ENCODE measurements around the gene KSR1.

Gene KSR1

DNA sequence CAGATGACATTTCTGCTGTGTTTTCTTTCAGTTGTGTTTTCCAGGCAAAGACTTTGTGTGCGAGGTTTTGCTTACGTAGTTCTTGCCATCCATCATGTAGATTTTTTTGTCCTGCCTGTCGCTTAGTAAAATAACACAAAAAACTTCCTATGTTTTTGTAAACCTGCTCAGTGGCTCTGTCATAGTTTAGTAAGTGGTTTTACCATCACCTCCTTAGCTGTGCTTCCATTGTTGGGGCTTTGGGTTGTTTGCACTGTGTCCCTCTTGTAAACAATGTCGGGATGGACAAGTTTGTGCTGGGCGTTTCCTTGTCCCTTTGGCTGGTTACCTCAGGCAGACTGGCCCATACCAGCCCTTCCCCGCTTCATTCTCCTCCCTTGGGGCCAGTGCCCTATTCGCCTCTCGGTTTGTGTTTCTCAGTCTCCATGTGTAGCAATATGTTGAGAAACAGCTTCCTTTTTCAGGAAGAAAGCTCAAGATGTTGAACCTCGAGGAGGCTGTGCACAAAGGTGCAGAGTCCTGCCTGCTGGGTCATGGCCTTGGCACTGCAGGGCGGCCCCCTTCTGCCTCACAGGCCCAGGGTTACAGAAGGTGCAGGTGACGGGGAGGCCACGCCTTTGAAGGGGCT is 74.6 kb downstream of the KSR1 start:
- Histone ChIP-seq H3K9me3 (ENCODE audit: low read length) (no peaks in the 10 kb centered on the region), H3K36me3 (ENCODE audit: insufficient read depth, low read length) (no peaks in the 10 kb centered on the region), H3K27me3 (ENCODE audit: insufficient read depth, low read length) (no peaks in the 10 kb centered on the region), H2AFZ (ENCODE audit: low read depth, low read length) (no peak overlapping the region), H3K4me1 (ENCODE audit: insufficient read depth, low read length) (peaks cover 16% of the 10 kb centered on the region), H3K4me3 (ENCODE audit: low read length) (no peak overlapping the region)

GRCh38 chr17:27531469-27531961 is 75.3 kb downstream of the KSR1 start:
- Histone ChIP-seq H2AFZ (ENCODE audit: low read depth, low read length) (no peak overlapping the region), H3K27me3 (ENCODE audit: insufficient read depth, low read length) (no peaks in the 10 kb centered on the region), H3K4me3 (ENCODE audit: low read length) (no peak overlapping the region), H3K4me1 (ENCODE audit: insufficient read depth, low read length) (peaks cover 15% of the 10 kb centered on the region), H3K9me3 (ENCODE audit: low read length) (no peaks in the 10 kb centered on the region), H3K36me3 (ENCODE audit: insufficient read depth, low read length) (no peaks in the 10 kb centered on the region)

- Histone ChIP-seq H3K4me1 (ENCODE audit: insufficient read depth, low read length) (peaks cover 10% of the 10 kb centered on the region), H3K36me3 (ENCODE audit: insufficient read depth, low read length) (no peaks in the 10 kb centered on the region), H2AFZ (ENCODE audit: low read depth, low read length) (no peak overlapping the region), H3K27me3 (ENCODE audit: insufficient read depth, low read length) (no peaks in the 10 kb centered on the region), H3K9me3 (ENCODE audit: low read length) (no peaks in the 10 kb centered on the region), H3K4me3 (ENCODE audit: low read length) (no peak overlapping the region)
Observed at GRCh38 chr17:27532269-27533263, 76.3 kb downstream of the KSR1 start.

GRCh38 chr17:27533874-27534815 is 77.9 kb downstream of the KSR1 start:
- Histone ChIP-seq H3K4me1 (ENCODE audit: insufficient read depth, low read length) (peaks cover 15% of the 10 kb centered on the region), H3K4me3 (ENCODE audit: low read length) (no peak overlapping the region), H3K27me3 (ENCODE audit: insufficient read depth, low read length) (no peaks in the 10 kb centered on the region), H2AFZ (ENCODE audit: low read depth, low read length) (no peak overlapping the region), H3K9me3 (ENCODE audit: low read length) (no peaks in the 10 kb centered on the region), H3K36me3 (ENCODE audit: insufficient read depth, low read length) (no peaks in the 10 kb centered on the region)

DNA sequence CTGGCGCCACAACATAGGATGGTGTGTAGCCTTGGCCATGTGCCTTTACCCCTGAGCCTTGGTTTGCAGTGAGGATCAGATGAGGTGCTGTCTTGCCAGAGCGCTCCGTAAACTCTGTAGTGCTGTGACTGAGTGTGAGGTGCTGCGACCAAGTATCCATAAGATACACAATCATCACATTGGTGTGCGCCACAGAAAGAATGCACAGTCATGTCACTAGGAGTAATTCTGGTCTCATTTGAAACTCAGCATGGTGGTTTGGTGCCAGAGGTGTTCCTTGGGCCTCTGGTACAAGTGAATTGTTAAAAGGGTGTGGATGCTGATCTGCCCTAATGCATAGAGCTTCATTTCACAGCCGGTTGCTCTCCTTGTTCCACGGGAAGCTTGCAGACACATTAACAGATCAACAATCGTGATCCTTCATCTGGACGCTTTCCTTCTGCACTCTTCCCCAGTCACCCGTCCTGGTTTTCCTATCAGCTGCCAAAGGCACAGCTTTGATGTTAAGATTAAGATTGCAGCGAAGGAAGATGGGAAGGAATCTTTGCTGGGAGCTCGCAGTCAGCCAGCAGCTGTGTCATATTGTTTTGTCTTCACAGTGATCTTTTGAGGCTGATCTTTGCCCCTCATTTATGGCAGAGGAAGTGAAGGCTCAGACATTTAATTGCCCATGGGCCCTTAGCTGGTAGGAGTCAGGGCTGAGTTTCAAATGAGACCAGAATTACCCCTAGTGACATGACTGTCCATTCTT is 79.1 kb downstream of the KSR1 start:
- Histone ChIP-seq H3K4me1 (ENCODE audit: insufficient read depth, low read length) (peaks cover 15% of the 10 kb centered on the region), H3K36me3 (ENCODE audit: insufficient read depth, low read length) (no peaks in the 10 kb centered on the region), H3K9me3 (ENCODE audit: low read length) (no peaks in the 10 kb centered on the region), H3K4me3 (ENCODE audit: low read length) (no peak overlapping the region), H2AFZ (ENCODE audit: low read depth, low read length) (no peak overlapping the region), H3K27me3 (ENCODE audit: insufficient read depth, low read length) (no peaks in the 10 kb centered on the region)

DNA sequence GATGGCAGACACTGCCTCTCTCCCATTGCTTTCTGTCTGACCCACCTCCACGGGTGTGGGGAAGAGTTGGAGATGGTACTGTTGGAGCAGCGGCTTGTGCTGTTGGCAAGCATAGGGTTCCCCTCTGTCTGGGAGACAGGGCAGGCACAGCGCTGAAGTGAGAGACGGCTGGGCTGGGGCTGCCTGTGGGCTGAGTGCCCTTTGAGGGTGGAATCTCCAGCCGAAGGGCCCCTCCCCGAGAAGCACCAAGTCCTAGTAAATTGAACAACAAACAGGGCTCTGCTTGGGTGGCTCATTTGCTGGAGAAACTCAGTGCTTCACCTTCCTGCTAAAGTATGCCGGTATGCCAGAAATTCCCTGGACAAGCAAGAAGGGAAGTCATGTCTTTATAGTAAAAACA is 79.7 kb downstream of the KSR1 start:
- peaks cover 15% of the 10 kb centered on the region for H3K4me1 ChIP-seq (ENCODE audit: insufficient read depth, low read length)
- no peak overlapping the region for H2AFZ ChIP-seq (ENCODE audit: low read depth, low read length)
- H3K4me3 ChIP-seq (ENCODE audit: low read length) = no peak overlapping the region
- no peaks in the 10 kb centered on the region for H3K36me3 ChIP-seq (ENCODE audit: insufficient read depth, low read length)
- H3K9me3 ChIP-seq (ENCODE audit: low read length) = no peaks in the 10 kb centered on the region
- no peaks in the 10 kb centered on the region for H3K27me3 ChIP-seq (ENCODE audit: insufficient read depth, low read length)

DNA sequence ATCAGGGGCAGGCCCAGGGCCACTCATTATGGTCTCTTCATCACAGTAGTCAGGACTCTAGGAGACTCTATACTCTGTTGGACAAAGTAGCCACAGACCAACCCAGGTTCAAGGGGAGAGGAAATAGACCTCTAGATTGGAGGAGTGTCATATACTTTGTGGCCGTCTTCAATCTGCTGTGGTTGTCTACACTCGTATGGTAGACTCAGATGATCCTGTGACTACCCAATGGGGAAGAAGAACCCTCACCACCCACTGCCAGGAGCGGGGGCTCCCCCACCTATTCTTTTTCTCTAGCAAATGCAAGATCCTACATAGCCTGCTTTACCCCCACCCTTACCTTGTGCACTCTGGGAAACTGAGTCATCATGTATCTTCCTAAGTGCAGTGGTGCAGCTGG is 80.5 kb downstream of the KSR1 start:
- Histone ChIP-seq H3K4me1 (ENCODE audit: insufficient read depth, low read length) (peaks cover 15% of the 10 kb centered on the region), H3K9me3 (ENCODE audit: low read length) (no peaks in the 10 kb centered on the region), H3K36me3 (ENCODE audit: insufficient read depth, low read length) (no peaks in the 10 kb centered on the region), H3K4me3 (ENCODE audit: low read length) (no peak overlapping the region), H2AFZ (ENCODE audit: low read depth, low read length) (no peak overlapping the region), H3K27me3 (ENCODE audit: insufficient read depth, low read length) (no peaks in the 10 kb centered on the region)

DNA sequence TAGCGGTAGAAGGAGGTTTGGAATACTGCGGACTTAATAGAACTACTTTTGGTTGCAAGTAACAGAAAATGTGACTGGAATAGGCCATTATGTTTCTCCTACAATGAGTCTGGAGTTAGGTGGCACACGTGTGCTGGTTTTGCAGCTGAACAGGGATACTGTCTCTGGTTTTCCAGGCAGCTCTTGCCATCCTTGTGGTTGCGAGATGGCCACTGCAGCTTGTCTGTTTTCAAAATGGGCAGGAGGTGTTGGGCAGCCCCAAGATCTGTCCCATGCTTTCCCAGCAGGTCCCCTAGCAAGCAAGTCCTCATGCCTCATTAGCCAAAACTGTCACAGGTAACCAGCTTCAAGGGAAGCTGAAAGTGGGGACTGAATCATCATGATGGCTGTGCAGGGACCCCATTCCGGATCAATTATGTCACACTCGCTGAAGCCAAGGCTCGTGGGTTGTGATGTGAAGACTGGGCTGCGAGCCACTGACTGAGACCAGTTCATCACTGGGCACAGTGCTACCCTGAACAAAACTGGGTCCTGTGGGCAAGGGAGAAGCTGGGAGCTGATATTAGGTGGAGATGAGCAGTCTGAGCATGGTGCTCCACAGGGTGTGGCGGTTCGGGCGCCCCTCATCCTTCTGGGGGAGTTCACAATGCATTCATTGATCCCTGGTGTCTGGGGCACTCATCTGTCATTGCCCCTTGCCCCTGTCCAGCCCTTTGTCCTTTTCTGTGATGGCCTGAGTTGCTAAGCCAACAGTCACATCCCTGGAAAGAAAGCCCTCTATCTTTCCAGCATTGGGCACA is 82.1 kb downstream of the KSR1 start:
- Histone ChIP-seq H2AFZ (ENCODE audit: low read depth, low read length) (no peak overlapping the region), H3K4me3 (ENCODE audit: low read length) (no peak overlapping the region), H3K9me3 (ENCODE audit: low read length) (no peaks in the 10 kb centered on the region), H3K36me3 (ENCODE audit: insufficient read depth, low read length) (no peaks in the 10 kb centered on the region), H3K4me1 (ENCODE audit: insufficient read depth, low read length) (peaks cover 15% of the 10 kb centered on the region), H3K27me3 (ENCODE audit: insufficient read depth, low read length) (no peaks in the 10 kb centered on the region)

GRCh38 chr17:27539152-27539551 is 82.9 kb downstream of the KSR1 start:
- no peaks in the 10 kb centered on the region for H3K9me3 ChIP-seq (ENCODE audit: low read length)
- no peak overlapping the region for H3K4me3 ChIP-seq (ENCODE audit: low read length)
- H2AFZ ChIP-seq (ENCODE audit: low read depth, low read length) = no peak overlapping the region
- H3K36me3 ChIP-seq (ENCODE audit: insufficient read depth, low read length) = no peaks in the 10 kb centered on the region
- no peaks in the 10 kb centered on the region for H3K27me3 ChIP-seq (ENCODE audit: insufficient read depth, low read length)
- peaks cover 15% of the 10 kb centered on the region for H3K4me1 ChIP-seq (ENCODE audit: insufficient read depth, low read length)

DNA sequence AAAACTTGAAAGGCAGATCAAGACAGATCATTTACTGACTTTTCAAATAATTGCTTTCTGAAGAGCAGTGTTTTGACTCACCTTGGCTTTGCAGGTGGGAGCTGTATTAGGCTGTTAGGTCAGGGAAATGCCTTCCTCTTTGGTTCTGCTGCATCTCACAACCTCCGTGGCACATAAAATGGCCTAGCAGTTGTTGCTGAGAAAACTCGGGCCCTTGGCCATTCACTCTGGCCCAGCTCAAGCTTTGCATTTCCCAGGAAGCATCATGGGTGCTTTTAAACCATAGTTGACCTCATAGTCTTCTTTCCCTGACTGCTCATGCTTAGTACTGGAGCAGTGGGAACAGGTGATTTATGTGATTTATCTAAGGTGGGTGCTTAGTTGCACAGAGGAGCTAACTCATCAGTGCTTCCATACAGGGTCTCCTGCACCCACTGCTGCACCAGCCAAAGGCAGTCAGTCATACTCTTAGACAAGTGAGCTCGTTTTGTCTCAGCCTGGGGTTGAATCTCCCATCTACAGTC is 83.6 kb downstream of the KSR1 start:
- H3K9me3 ChIP-seq (ENCODE audit: low read length) = no peaks in the 10 kb centered on the region
- H3K36me3 ChIP-seq (ENCODE audit: insufficient read depth, low read length) = no peaks in the 10 kb centered on the region
- H3K4me1 ChIP-seq (ENCODE audit: insufficient read depth, low read length) = peaks cover 15% of the 10 kb centered on the region
- no peak overlapping the region for H2AFZ ChIP-seq (ENCODE audit: low read depth, low read length)
- H3K27me3 ChIP-seq (ENCODE audit: insufficient read depth, low read length) = no peaks in the 10 kb centered on the region
- no peak overlapping the region for H3K4me3 ChIP-seq (ENCODE audit: low read length)

- no peak overlapping the region for H2AFZ ChIP-seq (ENCODE audit: low read depth, low read length)
- H3K9me3 ChIP-seq (ENCODE audit: low read length) = no peaks in the 10 kb centered on the region
- H3K36me3 ChIP-seq (ENCODE audit: insufficient read depth, low read length) = no peaks in the 10 kb centered on the region
- H3K4me3 ChIP-seq (ENCODE audit: low read length) = no peak overlapping the region
- H3K4me1 ChIP-seq (ENCODE audit: insufficient read depth, low read length) = peaks cover 11% of the 10 kb centered on the region
- H3K27me3 ChIP-seq (ENCODE audit: insufficient read depth, low read length) = no peaks in the 10 kb centered on the region
Observed at GRCh38 chr17:27540318-27541101, 84.3 kb downstream of the KSR1 start.

Data from neuron (in vitro differentiated cells).